Measurements from ENCODE around the gene NEUROG3.
"Not testable (repeated sequence)": the region's sequence is repeated elsewhere in the genome, so short reads cannot be mapped to it uniquely, and the experiment has no call there.

NEUROG3 gene

GRCh38 chr10:69571618-69572158, 1.5 kb downstream of the NEUROG3 start:
- DNase-seq = no peak

GRCh38 chr10:69570050-69570816, 3.0 kb downstream of the NEUROG3 start:
- DNase-seq = no peak

- DNase-seq = no peak
These were observed 3.8 kb downstream of the NEUROG3 start for GRCh38 chr10:69569396-69569934.

GRCh38 chr10:69568472-69569395, 4.5 kb downstream of the NEUROG3 start:
- DNase-seq = no peak

GRCh38 chr10:69567920-69568319, 5.3 kb downstream of the NEUROG3 start:
- peak; percentile 26 for DNase-seq

GRCh38 chr10:69562731-69563254, 10.4 kb downstream of the NEUROG3 start:
- DNase-seq = no peak

GRCh38 chr10:69559525-69559924, 13.7 kb downstream of the NEUROG3 start:
- no peak for DNase-seq

- DNase-seq = no peak
These were observed 14.7 kb downstream of the NEUROG3 start for GRCh38 chr10:69558559-69558958.

- no peak for DNase-seq
These were observed 18.6 kb downstream of the NEUROG3 start for GRCh38 chr10:69554611-69555010.

GRCh38 chr10:69553328-69553727, 19.9 kb downstream of the NEUROG3 start:
- no peak for DNase-seq

GRCh38 chr10:69552268-69552667, 21.0 kb downstream of the NEUROG3 start:
- no peak for DNase-seq

GRCh38 chr10:69549959-69550358, 23.3 kb downstream of the NEUROG3 start:
- DNase-seq = no peak

GRCh38 chr10:69541463-69541862, 31.8 kb downstream of the NEUROG3 start:
- DNase-seq = no peak

- no peak for DNase-seq
These were observed 34.8 kb downstream of the NEUROG3 start for GRCh38 chr10:69538461-69538860.

- DNase-seq = no peak
These were observed 35.8 kb downstream of the NEUROG3 start for GRCh38 chr10:69537449-69537848.

- DNase-seq = not testable (repeated sequence)
These were observed 36.7 kb downstream of the NEUROG3 start for GRCh38 chr10:69536521-69536920.

GRCh38 chr10:69533658-69534057, 39.6 kb downstream of the NEUROG3 start:
- no peak for DNase-seq

- DNase-seq = no peak
These were observed 45.3 kb downstream of the NEUROG3 start for GRCh38 chr10:69527961-69528360.

Measured in stimulated activated CD4-positive, alpha-beta T cell treated with anti-CD3 and anti-CD28 coated beads, Interleukin-4, amount 100 ng/mL, for 1 hour (primary cell).